ENCODE measurements around the gene PAIP2. TPM values are rescaled to one million over a fixed set of nuclear protein-coding genes. Genes with fewer than 3 reads are reported as not detected.

PAIP2 gene
- total and polyA plus RNA-seq, 4 donors, result 77.6 to 154 (median 92.2) TPM

- intact Hi-C loops (cut with DNase I), result loop anchor here in 1 of 2 donors (5.0 kb wide), 1 partner anchor 147 kb away; the partner anchor contains the start of gene UBE2D2
- no peaks in the 10 kb centered on the region for H3K9me3 ChIP-seq (ENCODE audit: control insufficient read depth, low read length)
- H3K36me3 ChIP-seq (ENCODE audit: control insufficient read depth in 1 of 2, insufficient read depth in 2 of 2, low read length in 1 of 2), result peaks cover 0 to 3% of the 10 kb centered on the region in 2 donors
- no peaks in the 10 kb centered on the region for H3K4me1 ChIP-seq (ENCODE audit: control insufficient read depth in 1 of 2, insufficient read depth in 2 of 2, low read length in 2 of 2)
- no peaks in the 10 kb centered on the region for H3K27me3 ChIP-seq (ENCODE audit: control insufficient read depth in 1 of 2, insufficient read depth in 2 of 2, low read length in 1 of 2)
- WGBS, 2 donors, result 8 to 10% methylated on average over 8 of the region's 8 CpGs
- ATAC-seq (ENCODE audit: low FRiP score) (peak; percentile 49), DNase-seq (no peak)
- peak overlapping the region; percentile 9 to 10 for H3K27ac ChIP-seq (ENCODE audit: low read depth in 1 of 2, low read length in 2 of 2)
- H3K4me3 ChIP-seq (ENCODE audit: low read length in 2 of 2), result no peak overlapping the region
These were observed 73.7 kb downstream of the PAIP2 start for GRCh38 chr5:139415221-139415861.

GRCh38 chr5:139415869-139416268 lies 74.2 kb downstream of the PAIP2 start:
- Histone ChIP-seq H3K27me3 (ENCODE audit: control insufficient read depth in 1 of 2, insufficient read depth in 2 of 2, low read length in 1 of 2) (no peaks in the 10 kb centered on the region), H3K9me3 (ENCODE audit: control insufficient read depth, low read length) (no peaks in the 10 kb centered on the region), H3K36me3 (ENCODE audit: control insufficient read depth in 1 of 2, insufficient read depth in 2 of 2, low read length in 1 of 2) (peaks cover 0 to 3% of the 10 kb centered on the region in 2 donors), H3K4me1 (ENCODE audit: control insufficient read depth in 1 of 2, insufficient read depth in 2 of 2, low read length in 2 of 2) (no peaks in the 10 kb centered on the region), H3K4me3 (ENCODE audit: low read length in 2 of 2) (no peak overlapping the region), H3K27ac (ENCODE audit: low read depth in 1 of 2, low read length in 2 of 2) (peak overlapping the region in 1 of 2 donors; percentile 9)
- DNase-seq (no peak), ATAC-seq (ENCODE audit: low FRiP score) (no peak)
- intact Hi-C loops (cut with DNase I), result loop anchor here in 1 of 2 donors (5.0 kb wide), 1 partner anchor 146 kb away; the partner anchor contains the start of gene UBE2D2

GRCh38 chr5:139416651-139417050 lies 75.0 kb downstream of the PAIP2 start:
- H3K27ac ChIP-seq (ENCODE audit: low read depth in 1 of 2, low read length in 2 of 2), result peak overlapping the region; percentile 9 to 15
- no peaks in the 10 kb centered on the region for H3K27me3 ChIP-seq (ENCODE audit: control insufficient read depth in 1 of 2, insufficient read depth in 2 of 2, low read length in 1 of 2)
- 71 to 72% methylated on average over 9 of the region's 9 CpGs for WGBS, 2 donors
- peaks cover 0 to 3% of the 10 kb centered on the region in 2 donors for H3K36me3 ChIP-seq (ENCODE audit: control insufficient read depth in 1 of 2, insufficient read depth in 2 of 2, low read length in 1 of 2)
- DNase-seq, result no peak
- ATAC-seq (ENCODE audit: low FRiP score), result no peak
- H3K4me3 ChIP-seq (ENCODE audit: low read length in 2 of 2), result no peak overlapping the region
- no peaks in the 10 kb centered on the region for H3K4me1 ChIP-seq (ENCODE audit: control insufficient read depth in 1 of 2, insufficient read depth in 2 of 2, low read length in 2 of 2)
- intact Hi-C loops (cut with DNase I), result loop anchor here in 1 of 2 donors (5.0 kb wide), 1 partner anchor 146 kb away; the partner anchor contains the start of gene UBE2D2
- H3K9me3 ChIP-seq (ENCODE audit: control insufficient read depth, low read length), result no peaks in the 10 kb centered on the region

- Histone ChIP-seq H3K9me3 (ENCODE audit: control insufficient read depth, low read length) (no peaks in the 10 kb centered on the region), H3K27ac (ENCODE audit: low read depth in 1 of 2, low read length in 2 of 2) (no peak overlapping the region), H3K4me1 (ENCODE audit: control insufficient read depth in 1 of 2, insufficient read depth in 2 of 2, low read length in 2 of 2) (no peaks in the 10 kb centered on the region), H3K36me3 (ENCODE audit: control insufficient read depth in 1 of 2, insufficient read depth in 2 of 2, low read length in 1 of 2) (peaks cover 0 to 3% of the 10 kb centered on the region in 2 donors), H3K4me3 (ENCODE audit: low read length in 2 of 2) (no peak overlapping the region), H3K27me3 (ENCODE audit: control insufficient read depth in 1 of 2, insufficient read depth in 2 of 2, low read length in 1 of 2) (no peaks in the 10 kb centered on the region)
- intact Hi-C loops (cut with DNase I), result loop anchor here in 1 of 2 donors (5.0 kb wide), 1 partner anchor 145 kb away; the partner anchor contains the start of gene UBE2D2
- 3 to 6% methylated on average over 4 of the region's 4 CpGs for WGBS, 2 donors
- ATAC-seq (ENCODE audit: low FRiP score) (peak; percentile 74), DNase-seq (no peak)
These were observed 75.6 kb downstream of the PAIP2 start for GRCh38 chr5:139417214-139417613.

GRCh38 chr5:139418793-139419192 lies 77.1 kb downstream of the PAIP2 start:
- Histone ChIP-seq H3K9me3 (ENCODE audit: control insufficient read depth, low read length) (no peaks in the 10 kb centered on the region), H3K36me3 (ENCODE audit: control insufficient read depth in 1 of 2, insufficient read depth in 2 of 2, low read length in 1 of 2) (peaks cover 1 to 2% of the 10 kb centered on the region in 2 donors), H3K4me1 (ENCODE audit: control insufficient read depth in 1 of 2, insufficient read depth in 2 of 2, low read length in 2 of 2) (no peaks in the 10 kb centered on the region), H3K27me3 (ENCODE audit: control insufficient read depth in 1 of 2, insufficient read depth in 2 of 2, low read length in 1 of 2) (no peaks in the 10 kb centered on the region), H3K27ac (ENCODE audit: low read depth in 1 of 2, low read length in 2 of 2) (peak overlapping the region in 1 of 2 donors; percentile 7), H3K4me3 (ENCODE audit: low read length in 2 of 2) (no peak overlapping the region)
- intact Hi-C loops (cut with DNase I), result loop anchor here in 1 of 2 donors (5.0 kb wide), 1 partner anchor 144 kb away; the partner anchor contains the start of gene UBE2D2
- no peak for DNase-seq
- 89 to 96% methylated on average over 1 of the region's 1 CpG for WGBS, 2 donors
- no peak for ATAC-seq (ENCODE audit: low FRiP score)

Other genes with a start within 250 kb of the PAIP2 start
- gene SIL1, start 143.5 kb upstream of the PAIP2 start, total RNA-seq, result 10 to 100 TPM; 48.7 to 49.8 TPM
- gene SIL1, start 143.5 kb upstream of the PAIP2 start, polyA plus RNA-seq, result 10 to 100 TPM; 19.4 to 58.9 TPM
- gene MATR3, start 48.1 kb upstream of the PAIP2 start, total RNA-seq, result 100 to 1,000 TPM; 183 to 194 TPM
- 100 to 1,000 TPM; 104 to 163 TPM for gene MATR3, start 48.1 kb upstream of the PAIP2 start, polyA plus RNA-seq
- not detected for gene SLC23A1, start 41.4 kb downstream of the PAIP2 start, total RNA-seq
- 1 to 10 TPM in 1 of 2 donors, not detected in 1; 3.1 TPM for gene SLC23A1, start 41.4 kb downstream of the PAIP2 start, polyA plus RNA-seq
- 1 to 10 TPM; 1.3 to 3.9 TPM for gene MZB1, start 48.1 kb downstream of the PAIP2 start, total RNA-seq
- gene MZB1, start 48.1 kb downstream of the PAIP2 start, polyA plus RNA-seq, result 1 to 10 TPM in 1 of 2 donors, under 1 TPM in 1; 0.64 to 1.8 TPM
- gene PROB1, start 53.2 kb downstream of the PAIP2 start, total RNA-seq, result 1 to 10 TPM; 2.0 to 3.0 TPM
- gene PROB1, start 53.2 kb downstream of the PAIP2 start, polyA plus RNA-seq, result under 1 TPM; 0.13 to 0.31 TPM
- gene SPATA24, start 62.2 kb downstream of the PAIP2 start, total RNA-seq, result 1 to 10 TPM; 2.2 to 3.1 TPM
- gene SPATA24, start 62.2 kb downstream of the PAIP2 start, polyA plus RNA-seq, result 1 to 10 TPM; 6.3 to 7.7 TPM
- 10 to 100 TPM; 18.5 to 26.4 TPM for gene DNAJC18, start 97.7 kb downstream of the PAIP2 start, total RNA-seq
- gene DNAJC18, start 97.7 kb downstream of the PAIP2 start, polyA plus RNA-seq, result 1 to 10 TPM; 4.3 to 9.7 TPM
- 10 to 100 TPM; 33.2 to 51.3 TPM for gene ECSCR, start 120.9 kb downstream of the PAIP2 start, total RNA-seq
- gene ECSCR, start 120.9 kb downstream of the PAIP2 start, polyA plus RNA-seq, result 10 to 100 TPM in 1 of 2 donors, 1 to 10 TPM in 1; 6.1 to 11.6 TPM
- not detected for gene SMIM33, start 129.2 kb downstream of the PAIP2 start, total RNA-seq
- gene SMIM33, start 129.2 kb downstream of the PAIP2 start, polyA plus RNA-seq, result not detected
- gene STING1, start 140.9 kb downstream of the PAIP2 start, total RNA-seq, result 100 to 1,000 TPM; 111 to 151 TPM
- gene STING1, start 140.9 kb downstream of the PAIP2 start, polyA plus RNA-seq, result 100 to 1,000 TPM in 1 of 2 donors, 10 to 100 TPM in 1; 23.9 to 180 TPM
- 100 to 1,000 TPM in 1 of 2 donors, 10 to 100 TPM in 1; 96.8 to 116 TPM for gene UBE2D2, start 219.5 kb downstream of the PAIP2 start, total RNA-seq
- gene UBE2D2, start 219.5 kb downstream of the PAIP2 start, polyA plus RNA-seq, result 100 to 1,000 TPM in 1 of 2 donors, 10 to 100 TPM in 1; 97.9 to 102 TPM